ENCODE data around the gene GABRD. TPM values are rescaled to one million over a fixed set of nuclear protein-coding genes. Genes with fewer than 3 reads are reported as not detected.

The GABRD gene
- polyA plus RNA-seq (2013) = 0.21 TPM

GRCh38 chr1:2019172-2019543, at the start of gene GABRD:
TSS of gene GABRD (plus strand) at chr1:2019345. CDS start at chr1:2019424, 79 bp downstream.
- no peak within 1 kb of the TSS for H3K27ac ChIP-seq (ENCODE audit: insufficient read depth in 1 of 2, low read depth in 1 of 2, low read length in 2 of 2, poor library complexity in 1 of 2, severe bottlenecking in 2 of 2)
- H3K9me3 ChIP-seq (ENCODE audit: control extremely low read depth in 1 of 5, control insufficient read depth in 4 of 5, insufficient read depth in 2 of 5, low read depth in 1 of 5, low read length in 4 of 5) = no peaks in the 10 kb centered on the region
- H3K4me3 ChIP-seq (ENCODE audit: control insufficient read depth in 1 of 7, extremely low read depth in 1 of 7, insufficient read depth in 4 of 7, low read depth in 2 of 7, low read length in 6 of 7) = peak within 1 kb of the TSS in 4 of 7 experiments; percentile 4 to 36 (median 28)
- peaks cover 0 to 19% (median 7%) of the 10 kb centered on the region in 4 experiments for H3K4me1 ChIP-seq (ENCODE audit: control extremely low read depth in 1 of 4, control insufficient read depth in 4 of 4, insufficient read depth in 4 of 4, low read length in 3 of 4)
- DNase-seq = peak in 2 of 3 donors; percentile 40 to 50
- ChIA-PET CTCF (interaction anchor here (1.4 kb wide), 1 partner anchor 12 kb away, joined by 4 read pairs; no protein-coding TSS in a partner anchor), POLR2A (no interaction called here)
- WGBS (ENCODE audit: insufficient coverage) = under 1% methylated on average over 24 of the region's 60 CpGs
- H3K36me3 ChIP-seq (ENCODE audit: control insufficient read depth in 4 of 4, insufficient read depth in 4 of 4, low read length in 3 of 4) = no peaks in the 10 kb centered on the region
- H3K27me3 ChIP-seq (replicated peaks in 2 of 5; ENCODE audit: control insufficient read depth in 4 of 5, insufficient read depth in 5 of 5, low read length in 4 of 5) = peaks cover 4 to 85% (median 35%) of the 10 kb centered on the region in 5 experiments

- Histone ChIP-seq H3K36me3 (ENCODE audit: control insufficient read depth in 4 of 4, insufficient read depth in 4 of 4, low read length in 3 of 4) (no peaks in the 10 kb centered on the region), H3K4me1 (ENCODE audit: control extremely low read depth in 1 of 4, control insufficient read depth in 4 of 4, insufficient read depth in 4 of 4, low read length in 3 of 4) (no peaks in the 10 kb centered on the region), H3K27ac (ENCODE audit: insufficient read depth in 1 of 2, low read depth in 1 of 2, low read length in 2 of 2, poor library complexity in 1 of 2, severe bottlenecking in 2 of 2) (no peak overlapping the region), H3K4me3 (ENCODE audit: control insufficient read depth in 1 of 7, extremely low read depth in 1 of 7, insufficient read depth in 4 of 7, low read depth in 2 of 7, low read length in 6 of 7) (no peak overlapping the region), H3K9me3 (ENCODE audit: control extremely low read depth in 1 of 5, control insufficient read depth in 4 of 5, insufficient read depth in 2 of 5, low read depth in 1 of 5, low read length in 4 of 5) (no peaks in the 10 kb centered on the region), H3K27me3 (replicated peaks in 2 of 5; ENCODE audit: control insufficient read depth in 4 of 5, insufficient read depth in 5 of 5, low read length in 4 of 5) (peaks cover 0 to 27% (median 0%) of the 10 kb centered on the region in 5 experiments)
- POLR2A ChIA-PET = no interaction called here
- DNase-seq = no peak
- CTCF ChIA-PET = interaction anchor here (1.1 kb wide), 1 partner anchor 9 kb away, joined by 3 read pairs; no protein-coding TSS in a partner anchor
- WGBS (ENCODE audit: insufficient coverage) = 91% methylated on average over 5 of the region's 10 CpGs
Observed at GRCh38 chr1:1969505-1969900, 49.6 kb upstream of the GABRD start.

- no peaks in the 10 kb centered on the region for H3K4me1 ChIP-seq (ENCODE audit: control extremely low read depth in 1 of 4, control insufficient read depth in 4 of 4, insufficient read depth in 4 of 4, low read length in 3 of 4)
- 85% methylated on average over 29 of the region's 29 CpGs for WGBS (ENCODE audit: insufficient coverage)
- H3K27me3 ChIP-seq (replicated peaks in 2 of 5; ENCODE audit: control insufficient read depth in 4 of 5, insufficient read depth in 5 of 5, low read length in 4 of 5) = peaks cover 0 to 23% (median 0%) of the 10 kb centered on the region in 5 experiments
- no peak for DNase-seq
- ChIA-PET POLR2A (no interaction called here), CTCF (interaction anchor here (1.1 kb wide), 1 partner anchor 9 kb away, joined by 3 read pairs; no protein-coding TSS in a partner anchor)
- H3K27ac ChIP-seq (ENCODE audit: insufficient read depth in 1 of 2, low read depth in 1 of 2, low read length in 2 of 2, poor library complexity in 1 of 2, severe bottlenecking in 2 of 2) = no peak overlapping the region
- H3K4me3 ChIP-seq (ENCODE audit: control insufficient read depth in 1 of 7, extremely low read depth in 1 of 7, insufficient read depth in 4 of 7, low read depth in 2 of 7, low read length in 6 of 7) = no peak overlapping the region
- no peaks in the 10 kb centered on the region for H3K36me3 ChIP-seq (ENCODE audit: control insufficient read depth in 4 of 4, insufficient read depth in 4 of 4, low read length in 3 of 4)
- H3K9me3 ChIP-seq (ENCODE audit: control extremely low read depth in 1 of 5, control insufficient read depth in 4 of 5, insufficient read depth in 2 of 5, low read depth in 1 of 5, low read length in 4 of 5) = no peaks in the 10 kb centered on the region
Observed at GRCh38 chr1:1969953-1970716, 49.0 kb upstream of the GABRD start.

GRCh38 chr1:1971017-1971416, 48.1 kb upstream of the GABRD start:
- DNase-seq = no peak
- Histone ChIP-seq H3K4me3 (ENCODE audit: control insufficient read depth in 1 of 7, extremely low read depth in 1 of 7, insufficient read depth in 4 of 7, low read depth in 2 of 7, low read length in 6 of 7) (no peak overlapping the region), H3K9me3 (ENCODE audit: control extremely low read depth in 1 of 5, control insufficient read depth in 4 of 5, insufficient read depth in 2 of 5, low read depth in 1 of 5, low read length in 4 of 5) (no peaks in the 10 kb centered on the region), H3K36me3 (ENCODE audit: control insufficient read depth in 4 of 4, insufficient read depth in 4 of 4, low read length in 3 of 4) (no peaks in the 10 kb centered on the region), H3K27ac (ENCODE audit: insufficient read depth in 1 of 2, low read depth in 1 of 2, low read length in 2 of 2, poor library complexity in 1 of 2, severe bottlenecking in 2 of 2) (no peak overlapping the region), H3K4me1 (ENCODE audit: control extremely low read depth in 1 of 4, control insufficient read depth in 4 of 4, insufficient read depth in 4 of 4, low read length in 3 of 4) (no peaks in the 10 kb centered on the region), H3K27me3 (replicated peaks in 2 of 5; ENCODE audit: control insufficient read depth in 4 of 5, insufficient read depth in 5 of 5, low read length in 4 of 5) (peaks cover 0 to 15% (median 0%) of the 10 kb centered on the region in 5 experiments)
- ChIA-PET CTCF (no interaction called here), POLR2A (no interaction called here)
- WGBS (ENCODE audit: insufficient coverage) = 86% methylated on average over 10 of the region's 17 CpGs

GRCh38 chr1:1971688-1972087, 47.5 kb upstream of the GABRD start:
- DNase-seq = no peak
- Histone ChIP-seq H3K4me3 (ENCODE audit: control insufficient read depth in 1 of 7, extremely low read depth in 1 of 7, insufficient read depth in 4 of 7, low read depth in 2 of 7, low read length in 6 of 7) (no peak overlapping the region), H3K4me1 (ENCODE audit: control extremely low read depth in 1 of 4, control insufficient read depth in 4 of 4, insufficient read depth in 4 of 4, low read length in 3 of 4) (no peaks in the 10 kb centered on the region), H3K27me3 (replicated peaks in 2 of 5; ENCODE audit: control insufficient read depth in 4 of 5, insufficient read depth in 5 of 5, low read length in 4 of 5) (peaks cover 0 to 11% (median 0%) of the 10 kb centered on the region in 5 experiments), H3K27ac (ENCODE audit: insufficient read depth in 1 of 2, low read depth in 1 of 2, low read length in 2 of 2, poor library complexity in 1 of 2, severe bottlenecking in 2 of 2) (no peak overlapping the region), H3K9me3 (ENCODE audit: control extremely low read depth in 1 of 5, control insufficient read depth in 4 of 5, insufficient read depth in 2 of 5, low read depth in 1 of 5, low read length in 4 of 5) (no peaks in the 10 kb centered on the region), H3K36me3 (ENCODE audit: control insufficient read depth in 4 of 4, insufficient read depth in 4 of 4, low read length in 3 of 4) (no peaks in the 10 kb centered on the region)
- CTCF ChIA-PET = no interaction called here
- 95% methylated on average over 18 of the region's 21 CpGs for WGBS (ENCODE audit: insufficient coverage)
- POLR2A ChIA-PET = no interaction called here

GRCh38 chr1:1972976-1973715, 46.0 kb upstream of the GABRD start:
- no peaks in the 10 kb centered on the region for H3K9me3 ChIP-seq (ENCODE audit: control extremely low read depth in 1 of 5, control insufficient read depth in 4 of 5, insufficient read depth in 2 of 5, low read depth in 1 of 5, low read length in 4 of 5)
- CTCF ChIA-PET = no interaction called here
- DNase-seq = no peak
- 86% methylated on average over 20 of the region's 22 CpGs for WGBS (ENCODE audit: insufficient coverage)
- H3K27me3 ChIP-seq (replicated peaks in 2 of 5; ENCODE audit: control insufficient read depth in 4 of 5, insufficient read depth in 5 of 5, low read length in 4 of 5) = peaks cover 0 to 13% (median 0%) of the 10 kb centered on the region in 5 experiments
- H3K4me1 ChIP-seq (ENCODE audit: control extremely low read depth in 1 of 4, control insufficient read depth in 4 of 4, insufficient read depth in 4 of 4, low read length in 3 of 4) = no peaks in the 10 kb centered on the region
- H3K27ac ChIP-seq (ENCODE audit: insufficient read depth in 1 of 2, low read depth in 1 of 2, low read length in 2 of 2, poor library complexity in 1 of 2, severe bottlenecking in 2 of 2) = no peak overlapping the region
- no peak overlapping the region for H3K4me3 ChIP-seq (ENCODE audit: control insufficient read depth in 1 of 7, extremely low read depth in 1 of 7, insufficient read depth in 4 of 7, low read depth in 2 of 7, low read length in 6 of 7)
- POLR2A ChIA-PET = no interaction called here
- H3K36me3 ChIP-seq (ENCODE audit: control insufficient read depth in 4 of 4, insufficient read depth in 4 of 4, low read length in 3 of 4) = no peaks in the 10 kb centered on the region
